ENCODE measurements around the gene CDH13.

CDH13 gene

GRCh38 chr16:82715833-82716232 is 89.1 kb downstream of the CDH13 start:
- no peaks in the 10 kb centered on the region for H3K4me1 ChIP-seq (ENCODE audit: control insufficient read depth, insufficient read depth, low read length)
- no peaks in the 10 kb centered on the region for H3K36me3 ChIP-seq (ENCODE audit: control insufficient read depth, insufficient read depth, low read length)
- H3K27me3 ChIP-seq (ENCODE audit: control insufficient read depth, insufficient read depth, low read length), result no peaks in the 10 kb centered on the region
- no peak overlapping the region for H3K27ac ChIP-seq (ENCODE audit: low read length)
- no peaks in the 10 kb centered on the region for H3K9me3 ChIP-seq (ENCODE audit: control insufficient read depth, insufficient read depth, low read length)
- DNase-seq (ENCODE audit: low read depth, low spot score), result no peak
- no CpG with 5 or more reads among the region's 3 CpGs for WGBS (ENCODE audit: insufficient coverage, insufficient read length)
- no peak overlapping the region for H3K4me3 ChIP-seq (ENCODE audit: low read length)

GRCh38 chr16:82716361-82716855 is 89.6 kb downstream of the CDH13 start:
- no peak for DNase-seq (ENCODE audit: low read depth, low spot score)
- Histone ChIP-seq H3K4me3 (ENCODE audit: low read length) (no peak overlapping the region), H3K36me3 (ENCODE audit: control insufficient read depth, insufficient read depth, low read length) (no peaks in the 10 kb centered on the region), H3K27ac (ENCODE audit: low read length) (no peak overlapping the region), H3K27me3 (ENCODE audit: control insufficient read depth, insufficient read depth, low read length) (no peaks in the 10 kb centered on the region), H3K9me3 (ENCODE audit: control insufficient read depth, insufficient read depth, low read length) (no peaks in the 10 kb centered on the region), H3K4me1 (ENCODE audit: control insufficient read depth, insufficient read depth, low read length) (no peaks in the 10 kb centered on the region)
- 100% methylated on average over 1 of the region's 3 CpGs for WGBS (ENCODE audit: insufficient coverage, insufficient read length)

DNA sequence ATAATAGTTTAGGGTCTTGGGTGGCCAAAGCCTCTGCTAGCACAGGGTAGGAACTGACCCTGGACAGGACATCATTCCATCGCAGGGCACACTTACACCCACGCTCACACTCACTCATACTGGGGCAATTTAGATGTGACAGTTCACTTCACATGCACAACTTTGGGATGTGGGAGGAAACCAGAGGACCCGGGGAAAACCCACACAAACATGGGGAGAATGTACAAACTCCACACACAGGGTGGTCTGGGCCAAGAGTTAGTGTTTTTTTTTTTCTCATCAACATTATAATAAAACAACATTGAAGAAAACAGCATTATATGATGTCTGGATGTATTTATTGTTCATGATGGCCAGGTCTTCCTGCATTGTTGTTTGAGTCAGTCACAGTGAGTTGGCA is 93.6 kb downstream of the CDH13 start:
- DNase-seq (ENCODE audit: low read depth, low spot score), result no peak
- WGBS (ENCODE audit: insufficient coverage, insufficient read length), result no CpG with 5 or more reads among the region's 3 CpGs
- no peaks in the 10 kb centered on the region for H3K27me3 ChIP-seq (ENCODE audit: control insufficient read depth, insufficient read depth, low read length)
- H3K4me1 ChIP-seq (ENCODE audit: control insufficient read depth, insufficient read depth, low read length), result no peaks in the 10 kb centered on the region
- no peaks in the 10 kb centered on the region for H3K36me3 ChIP-seq (ENCODE audit: control insufficient read depth, insufficient read depth, low read length)
- no peaks in the 10 kb centered on the region for H3K9me3 ChIP-seq (ENCODE audit: control insufficient read depth, insufficient read depth, low read length)
- no peak overlapping the region for H3K27ac ChIP-seq (ENCODE audit: low read length)
- H3K4me3 ChIP-seq (ENCODE audit: low read length), result no peak overlapping the region

DNA sequence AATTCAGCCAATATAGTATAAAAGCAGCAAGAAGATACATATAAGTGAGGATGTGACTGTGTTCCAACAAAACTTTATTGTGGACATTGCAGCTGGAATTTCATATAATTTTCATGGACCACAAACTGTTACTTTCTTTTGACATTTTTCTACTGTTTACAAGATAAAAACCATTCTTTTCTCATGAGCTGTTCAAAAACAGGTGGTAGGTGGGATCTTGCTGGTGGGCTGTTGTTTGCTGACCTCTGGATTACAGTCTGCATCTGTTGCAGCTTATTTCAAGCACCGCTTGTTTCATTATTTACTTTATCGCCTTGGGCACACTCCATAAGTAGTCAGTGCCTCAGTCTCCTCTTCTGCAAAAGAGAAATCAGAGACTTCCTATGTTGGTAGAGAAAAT is 99.5 kb downstream of the CDH13 start:
- Histone ChIP-seq H3K27ac (ENCODE audit: low read length) (no peak overlapping the region), H3K9me3 (ENCODE audit: control insufficient read depth, insufficient read depth, low read length) (no peaks in the 10 kb centered on the region), H3K4me3 (ENCODE audit: low read length) (no peak overlapping the region), H3K27me3 (ENCODE audit: control insufficient read depth, insufficient read depth, low read length) (no peaks in the 10 kb centered on the region), H3K4me1 (ENCODE audit: control insufficient read depth, insufficient read depth, low read length) (no peaks in the 10 kb centered on the region), H3K36me3 (ENCODE audit: control insufficient read depth, insufficient read depth, low read length) (no peaks in the 10 kb centered on the region)
- WGBS (ENCODE audit: insufficient coverage, insufficient read length), result no CpG with 5 or more reads among the region's 2 CpGs
- no peak for DNase-seq (ENCODE audit: low read depth, low spot score)

GRCh38 chr16:82728901-82729300 is 102.1 kb downstream of the CDH13 start:
- DNase-seq (ENCODE audit: low read depth, low spot score), result no peak
- Histone ChIP-seq H3K9me3 (ENCODE audit: control insufficient read depth, insufficient read depth, low read length) (no peaks in the 10 kb centered on the region), H3K27ac (ENCODE audit: low read length) (no peak overlapping the region), H3K36me3 (ENCODE audit: control insufficient read depth, insufficient read depth, low read length) (no peaks in the 10 kb centered on the region), H3K4me1 (ENCODE audit: control insufficient read depth, insufficient read depth, low read length) (no peaks in the 10 kb centered on the region), H3K4me3 (ENCODE audit: low read length) (no peak overlapping the region), H3K27me3 (ENCODE audit: control insufficient read depth, insufficient read depth, low read length) (no peaks in the 10 kb centered on the region)
- no CpG with 5 or more reads among the region's 2 CpGs for WGBS (ENCODE audit: insufficient coverage, insufficient read length)

- no peaks in the 10 kb centered on the region for H3K36me3 ChIP-seq (ENCODE audit: control insufficient read depth, insufficient read depth, low read length)
- DNase-seq (ENCODE audit: low read depth, low spot score), result no peak
- H3K4me1 ChIP-seq (ENCODE audit: control insufficient read depth, insufficient read depth, low read length), result no peaks in the 10 kb centered on the region
- H3K27ac ChIP-seq (ENCODE audit: low read length), result no peak overlapping the region
- no peaks in the 10 kb centered on the region for H3K27me3 ChIP-seq (ENCODE audit: control insufficient read depth, insufficient read depth, low read length)
- no peaks in the 10 kb centered on the region for H3K9me3 ChIP-seq (ENCODE audit: control insufficient read depth, insufficient read depth, low read length)
- no CpG with 5 or more reads among the region's 2 CpGs for WGBS (ENCODE audit: insufficient coverage, insufficient read length)
- H3K4me3 ChIP-seq (ENCODE audit: low read length), result no peak overlapping the region
Observed at GRCh38 chr16:82730901-82731300, 104.1 kb downstream of the CDH13 start.

- no peaks in the 10 kb centered on the region for H3K36me3 ChIP-seq (ENCODE audit: control insufficient read depth, insufficient read depth, low read length)
- WGBS (ENCODE audit: insufficient coverage, insufficient read length), result no CpG with 5 or more reads among the region's 3 CpGs
- no peaks in the 10 kb centered on the region for H3K9me3 ChIP-seq (ENCODE audit: control insufficient read depth, insufficient read depth, low read length)
- DNase-seq (ENCODE audit: low read depth, low spot score), result no peak
- no peak overlapping the region for H3K4me3 ChIP-seq (ENCODE audit: low read length)
- H3K27me3 ChIP-seq (ENCODE audit: control insufficient read depth, insufficient read depth, low read length), result no peaks in the 10 kb centered on the region
- H3K4me1 ChIP-seq (ENCODE audit: control insufficient read depth, insufficient read depth, low read length), result no peaks in the 10 kb centered on the region
- no peak overlapping the region for H3K27ac ChIP-seq (ENCODE audit: low read length)
Observed at GRCh38 chr16:82732461-82732860, 105.7 kb downstream of the CDH13 start.

DNA sequence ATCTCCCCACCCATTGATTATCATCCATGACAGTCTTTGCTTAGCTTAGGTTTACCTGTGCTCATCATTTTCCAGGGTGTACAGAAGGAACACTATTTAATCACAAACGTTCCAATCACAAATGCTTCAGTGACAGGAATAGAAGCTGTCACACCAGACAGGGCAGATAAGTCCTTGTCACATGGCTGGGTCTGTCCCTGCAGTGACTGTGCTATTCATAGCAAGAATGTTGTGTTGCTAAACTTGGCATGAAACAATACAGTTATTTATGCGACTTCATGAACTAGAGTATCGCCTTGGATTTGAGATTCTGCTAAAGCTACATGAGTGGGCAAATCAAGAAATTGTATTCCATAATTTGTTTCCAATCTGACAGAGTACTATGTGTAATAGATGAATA is 108.4 kb downstream of the CDH13 start:
- no peaks in the 10 kb centered on the region for H3K27me3 ChIP-seq (ENCODE audit: control insufficient read depth, insufficient read depth, low read length)
- WGBS (ENCODE audit: insufficient coverage, insufficient read length), result no CpG with 5 or more reads among the region's 3 CpGs
- no peaks in the 10 kb centered on the region for H3K4me1 ChIP-seq (ENCODE audit: control insufficient read depth, insufficient read depth, low read length)
- no peaks in the 10 kb centered on the region for H3K36me3 ChIP-seq (ENCODE audit: control insufficient read depth, insufficient read depth, low read length)
- H3K27ac ChIP-seq (ENCODE audit: low read length), result no peak overlapping the region
- no peak overlapping the region for H3K4me3 ChIP-seq (ENCODE audit: low read length)
- no peak for DNase-seq (ENCODE audit: low read depth, low spot score)
- no peaks in the 10 kb centered on the region for H3K9me3 ChIP-seq (ENCODE audit: control insufficient read depth, insufficient read depth, low read length)

DNA sequence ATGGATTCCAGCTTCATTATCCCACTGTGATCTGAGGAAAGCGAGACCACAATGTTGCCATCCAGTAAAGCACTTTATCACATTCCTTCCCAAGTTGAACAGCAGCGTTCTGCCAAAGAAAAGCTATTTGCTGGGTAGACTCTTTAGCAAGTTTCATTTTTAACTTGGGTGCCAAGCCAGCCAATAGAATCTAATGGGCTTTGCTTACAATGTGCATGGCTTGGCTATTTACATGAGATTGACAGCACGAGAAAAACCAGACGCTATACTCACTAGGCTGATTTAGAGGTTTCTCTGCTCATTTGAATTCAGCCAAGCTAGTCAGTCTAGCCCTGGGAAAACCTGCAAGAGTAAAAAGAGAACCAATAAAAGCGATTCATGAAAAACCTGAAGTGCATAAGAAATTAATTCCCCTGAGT is 108.9 kb downstream of the CDH13 start:
- Histone ChIP-seq H3K9me3 (ENCODE audit: control insufficient read depth, insufficient read depth, low read length) (no peaks in the 10 kb centered on the region), H3K27ac (ENCODE audit: low read length) (no peak overlapping the region), H3K36me3 (ENCODE audit: control insufficient read depth, insufficient read depth, low read length) (no peaks in the 10 kb centered on the region), H3K4me1 (ENCODE audit: control insufficient read depth, insufficient read depth, low read length) (no peaks in the 10 kb centered on the region), H3K4me3 (ENCODE audit: low read length) (no peak overlapping the region), H3K27me3 (ENCODE audit: control insufficient read depth, insufficient read depth, low read length) (no peaks in the 10 kb centered on the region)
- no CpG with 5 or more reads among the region's 5 CpGs for WGBS (ENCODE audit: insufficient coverage, insufficient read length)
- DNase-seq (ENCODE audit: low read depth, low spot score), result no peak

DNA sequence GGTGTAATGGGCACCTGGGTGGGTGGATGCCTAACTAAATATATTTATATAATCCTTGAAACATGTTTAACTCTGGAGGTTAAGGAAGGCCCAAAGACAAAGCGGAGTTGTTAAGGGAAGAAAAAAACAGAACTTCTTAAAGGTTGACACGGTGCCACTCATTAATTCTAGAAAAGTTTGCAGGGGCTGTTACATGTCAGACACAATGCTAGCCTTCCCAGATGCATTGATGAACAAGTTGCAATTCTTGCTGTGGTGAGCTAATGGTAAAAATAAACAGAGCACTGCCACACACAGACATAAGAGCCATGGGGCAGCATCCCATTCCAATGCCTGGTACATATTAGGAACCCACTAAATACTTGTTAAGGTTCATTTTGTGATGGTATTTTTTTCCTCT is 109.5 kb downstream of the CDH13 start:
- no CpG with 5 or more reads among the region's 2 CpGs for WGBS (ENCODE audit: insufficient coverage, insufficient read length)
- Histone ChIP-seq H3K9me3 (ENCODE audit: control insufficient read depth, insufficient read depth, low read length) (no peaks in the 10 kb centered on the region), H3K36me3 (ENCODE audit: control insufficient read depth, insufficient read depth, low read length) (no peaks in the 10 kb centered on the region), H3K27ac (ENCODE audit: low read length) (no peak overlapping the region), H3K27me3 (ENCODE audit: control insufficient read depth, insufficient read depth, low read length) (no peaks in the 10 kb centered on the region), H3K4me1 (ENCODE audit: control insufficient read depth, insufficient read depth, low read length) (no peaks in the 10 kb centered on the region), H3K4me3 (ENCODE audit: low read length) (no peak overlapping the region)
- DNase-seq (ENCODE audit: low read depth, low spot score), result no peak

- Histone ChIP-seq H3K4me1 (ENCODE audit: control insufficient read depth, insufficient read depth, low read length) (no peaks in the 10 kb centered on the region), H3K36me3 (ENCODE audit: control insufficient read depth, insufficient read depth, low read length) (no peaks in the 10 kb centered on the region), H3K4me3 (ENCODE audit: low read length) (no peak overlapping the region), H3K27ac (ENCODE audit: low read length) (no peak overlapping the region), H3K27me3 (ENCODE audit: control insufficient read depth, insufficient read depth, low read length) (no peaks in the 10 kb centered on the region), H3K9me3 (ENCODE audit: control insufficient read depth, insufficient read depth, low read length) (no peaks in the 10 kb centered on the region)
- no CpG with 5 or more reads among the region's 3 CpGs for WGBS (ENCODE audit: insufficient coverage, insufficient read length)
- no peak for DNase-seq (ENCODE audit: low read depth, low spot score)
Observed at GRCh38 chr16:82738699-82739098, 111.9 kb downstream of the CDH13 start.
